ENCODE data around the gene GPM6B.

The GPM6B gene

GRCh38 chrX:13797512-13797911 lies 19.4 kb downstream of the GPM6B start:
- TF ChIP-seq GABPA (IDR thresholded peaks at IDR 0.05; ENCODE audit: low read depth): no peak
- TF ChIP-seq REST (IDR thresholded peaks at IDR 0.05; ENCODE audit: insufficient replicate concordance, low read depth): no peak
- no peak for TF ChIP-seq POLR2AphosphoS5 (IDR thresholded peaks at IDR 0.05; ENCODE audit: low read depth)
- no peak for TF ChIP-seq CTCF (IDR thresholded peaks at IDR 0.05; ENCODE audit: insufficient read depth, low read length)
- TF ChIP-seq SPI1 (IDR thresholded peaks at IDR 0.05; ENCODE audit: borderline replicate concordance, low read depth): no peak
- no peak for DNase-seq (ENCODE audit: low read depth in 1 of 2, low spot score in 1 of 2)

GRCh38 chrX:13794417-13794816 lies 22.5 kb downstream of the GPM6B start:
- no peak for DNase-seq (ENCODE audit: low read depth in 1 of 2, low spot score in 1 of 2)
- Histone ChIP-seq H3K27me3 (ENCODE audit: insufficient read depth, poor library complexity, severe bottlenecking) (no peaks in the 10 kb centered on the region), H3K4me3 (replicated peaks; ENCODE audit: insufficient read depth, low read length) (no peak overlapping the region), H3K27ac (replicated peaks) (no peak overlapping the region)
- TF ChIP-seq REST (IDR thresholded peaks at IDR 0.05; ENCODE audit: insufficient replicate concordance, low read depth): no peak
- no peak for TF ChIP-seq GABPA (IDR thresholded peaks at IDR 0.05; ENCODE audit: low read depth)
- TF ChIP-seq SPI1 (IDR thresholded peaks at IDR 0.05; ENCODE audit: borderline replicate concordance, low read depth): no peak
- no peak for TF ChIP-seq POLR2AphosphoS5 (IDR thresholded peaks at IDR 0.05; ENCODE audit: low read depth)
- TF ChIP-seq CTCF (IDR thresholded peaks at IDR 0.05; ENCODE audit: insufficient read depth, low read length): no peak

More at GRCh38 chrX:13797512-13797911, 19.4 kb downstream of the GPM6B start:
- Histone ChIP-seq H3K27me3 (ENCODE audit: insufficient read depth, poor library complexity, severe bottlenecking) (no peaks in the 10 kb centered on the region), H3K4me3 (replicated peaks; ENCODE audit: insufficient read depth, low read length) (no peak overlapping the region), H3K27ac (replicated peaks) (no peak overlapping the region)

GRCh38 chrX:13793897-13794296 lies 23.0 kb downstream of the GPM6B start:
- no peak for TF ChIP-seq GABPA (IDR thresholded peaks at IDR 0.05; ENCODE audit: low read depth)
- TF ChIP-seq SPI1 (IDR thresholded peaks at IDR 0.05; ENCODE audit: borderline replicate concordance, low read depth): no peak
- no peak for TF ChIP-seq REST (IDR thresholded peaks at IDR 0.05; ENCODE audit: insufficient replicate concordance, low read depth)
- no peaks in the 10 kb centered on the region for H3K27me3 ChIP-seq (ENCODE audit: insufficient read depth, poor library complexity, severe bottlenecking)

More at GRCh38 chrX:13793897-13794296, 23.0 kb downstream of the GPM6B start:
- Histone ChIP-seq H3K4me3 (replicated peaks; ENCODE audit: insufficient read depth, low read length) (no peak overlapping the region), H3K27ac (replicated peaks) (no peak overlapping the region)
- no peak for DNase-seq (ENCODE audit: low read depth in 1 of 2, low spot score in 1 of 2)
